MV-4-11 (cell line): ENCODE measurements around the gene CENPI.
"Not testable (repeated sequence)": the region's sequence is repeated elsewhere in the genome, so short reads cannot be mapped to it uniquely, and the experiment has no call there.

Source experiments
- DNase-seq: peaks from one replicate; lab custom pipeline; 2025; lab: John Stamatoyannopoulos, UW

CENPI gene, protein sequence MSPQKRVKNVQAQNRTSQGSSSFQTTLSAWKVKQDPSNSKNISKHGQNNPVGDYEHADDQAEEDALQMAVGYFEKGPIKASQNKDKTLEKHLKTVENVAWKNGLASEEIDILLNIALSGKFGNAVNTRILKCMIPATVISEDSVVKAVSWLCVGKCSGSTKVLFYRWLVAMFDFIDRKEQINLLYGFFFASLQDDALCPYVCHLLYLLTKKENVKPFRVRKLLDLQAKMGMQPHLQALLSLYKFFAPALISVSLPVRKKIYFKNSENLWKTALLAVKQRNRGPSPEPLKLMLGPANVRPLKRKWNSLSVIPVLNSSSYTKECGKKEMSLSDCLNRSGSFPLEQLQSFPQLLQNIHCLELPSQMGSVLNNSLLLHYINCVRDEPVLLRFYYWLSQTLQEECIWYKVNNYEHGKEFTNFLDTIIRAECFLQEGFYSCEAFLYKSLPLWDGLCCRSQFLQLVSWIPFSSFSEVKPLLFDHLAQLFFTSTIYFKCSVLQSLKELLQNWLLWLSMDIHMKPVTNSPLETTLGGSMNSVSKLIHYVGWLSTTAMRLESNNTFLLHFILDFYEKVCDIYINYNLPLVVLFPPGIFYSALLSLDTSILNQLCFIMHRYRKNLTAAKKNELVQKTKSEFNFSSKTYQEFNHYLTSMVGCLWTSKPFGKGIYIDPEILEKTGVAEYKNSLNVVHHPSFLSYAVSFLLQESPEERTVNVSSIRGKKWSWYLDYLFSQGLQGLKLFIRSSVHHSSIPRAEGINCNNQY

DNA sequence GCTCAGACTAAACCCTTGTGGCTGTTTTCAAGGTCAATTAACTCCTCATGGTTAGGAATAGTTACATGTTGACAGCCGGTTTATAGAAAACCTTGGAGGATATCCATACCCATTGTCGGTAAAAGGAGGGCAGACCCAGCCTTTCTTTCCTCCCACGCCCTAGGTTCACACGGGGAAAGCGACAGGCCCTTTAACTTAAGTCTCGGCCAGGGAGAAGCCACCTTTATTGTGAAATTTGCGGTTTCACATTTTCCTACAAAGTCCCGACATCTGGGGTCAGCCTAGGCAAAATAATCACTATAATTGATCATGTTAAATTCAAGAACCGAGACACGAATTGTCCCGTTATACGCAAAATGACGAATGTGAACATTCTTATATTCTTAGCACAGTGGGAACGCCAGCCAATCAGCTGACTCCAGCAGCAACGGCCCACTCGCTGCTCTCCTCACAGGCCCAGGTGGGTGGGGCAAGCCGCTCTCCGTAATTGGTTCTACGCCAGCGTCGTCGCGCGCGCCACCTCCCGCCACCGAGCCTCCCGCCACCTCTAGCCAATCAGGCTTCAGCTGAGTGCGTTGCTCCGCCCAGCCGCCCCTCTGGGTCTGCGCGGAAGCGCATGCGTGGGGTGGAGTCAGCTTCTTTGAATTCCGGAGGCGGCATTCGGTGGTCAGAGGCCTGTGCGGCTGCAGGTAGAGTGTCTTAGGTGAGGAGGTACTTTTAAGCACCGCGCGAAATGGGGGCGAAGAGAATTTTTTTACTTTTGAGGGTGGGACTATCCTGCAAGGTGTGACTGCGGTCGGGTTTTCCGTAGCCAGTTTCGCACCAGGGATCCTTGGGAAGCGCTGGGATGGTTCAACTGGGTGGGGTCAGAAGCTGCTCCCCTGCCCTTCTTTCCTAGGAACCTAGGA is at the start of gene CENPI:
Gene CENPI, plus strand, starts transcription at position 659 of the 908 bp plus-strand sequence. CDS start 2,867 bp downstream, outside the sequence.
- peak; percentile 87 for DNase-seq

DNA sequence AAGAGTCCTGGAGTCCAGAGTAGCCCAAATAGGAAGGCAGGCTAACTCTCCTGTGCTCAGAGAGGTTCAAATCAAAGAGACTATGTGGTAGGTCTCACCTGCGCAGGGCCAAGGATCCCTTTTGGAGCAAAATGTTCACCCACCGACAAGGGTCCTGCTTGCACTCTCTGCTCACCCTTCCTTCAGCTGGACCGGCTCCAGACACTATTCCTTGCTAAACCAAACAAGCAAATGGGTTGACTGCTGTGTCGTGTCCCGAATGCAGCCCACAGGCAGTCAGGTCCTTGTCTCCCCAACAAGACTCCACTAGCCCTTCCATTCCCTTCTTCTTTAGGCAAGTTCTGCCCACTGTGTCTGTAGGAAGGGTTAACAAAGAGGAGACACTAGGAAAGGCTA is 46.9 kb upstream of the CENPI start:
- no peak for DNase-seq

DNA sequence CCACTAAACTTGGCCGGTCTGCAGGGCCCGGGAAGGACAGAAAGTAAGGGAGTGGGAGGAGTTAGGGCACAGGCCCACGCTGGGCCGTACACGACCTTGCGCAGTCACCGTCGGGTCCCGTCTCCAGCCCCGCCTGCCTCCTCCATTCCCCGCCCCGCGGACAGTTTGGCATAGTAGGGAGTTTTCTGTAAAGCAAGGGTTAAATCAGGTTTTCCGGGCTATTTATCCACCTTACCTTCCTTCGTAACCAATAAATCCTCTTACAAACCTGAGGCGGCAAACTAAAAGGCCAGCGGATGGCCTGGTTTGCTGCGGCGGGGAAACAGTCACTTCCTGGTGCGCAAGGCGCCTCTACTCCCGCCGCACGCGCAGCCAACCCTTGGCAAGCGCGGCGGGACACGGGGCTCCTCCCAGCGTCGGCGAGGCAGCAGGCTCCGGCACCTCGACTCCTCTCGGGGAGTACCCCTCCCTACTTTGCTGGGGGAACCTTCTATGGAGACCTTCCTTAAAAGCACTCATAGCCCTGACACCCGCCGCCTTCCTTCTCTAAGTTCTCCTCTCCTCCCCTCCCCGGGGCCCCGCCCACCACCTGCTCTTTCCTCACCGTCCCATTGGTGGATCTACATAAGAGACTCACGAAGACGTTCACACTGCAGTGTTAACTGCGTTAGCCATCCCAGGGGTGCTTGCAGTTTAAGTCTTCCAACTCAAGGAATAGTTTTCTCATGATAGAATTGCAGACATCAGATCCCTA is 46.3 kb upstream of the CENPI start, which contains the start of gene TRMT2B:
Gene TRMT2B, minus strand, starts transcription at position 563 of the 754 bp plus-strand sequence. CDS start 9,822 bp downstream, outside the sequence.
- DNase-seq = peak; percentile 82

DNA sequence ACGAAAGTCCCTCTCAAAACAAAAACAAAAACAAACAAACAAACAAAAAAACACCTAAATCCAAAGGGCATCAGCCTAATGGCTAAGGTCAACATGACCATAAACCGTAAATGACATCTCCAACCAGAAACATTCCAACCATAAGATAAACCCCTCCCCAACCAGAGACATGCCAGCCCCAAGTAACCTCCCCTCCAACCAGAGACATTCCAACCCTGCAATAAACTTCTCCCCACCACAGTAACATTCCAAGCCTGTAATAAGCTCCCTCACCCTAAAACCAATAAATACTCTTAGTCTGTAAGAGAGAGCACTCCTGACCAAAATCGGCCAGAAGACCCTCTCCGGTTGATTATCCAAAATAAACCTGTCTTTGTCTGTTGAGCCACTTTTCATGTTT is 41.5 kb upstream of the CENPI start:
- DNase-seq = not testable (repeated sequence)

DNA sequence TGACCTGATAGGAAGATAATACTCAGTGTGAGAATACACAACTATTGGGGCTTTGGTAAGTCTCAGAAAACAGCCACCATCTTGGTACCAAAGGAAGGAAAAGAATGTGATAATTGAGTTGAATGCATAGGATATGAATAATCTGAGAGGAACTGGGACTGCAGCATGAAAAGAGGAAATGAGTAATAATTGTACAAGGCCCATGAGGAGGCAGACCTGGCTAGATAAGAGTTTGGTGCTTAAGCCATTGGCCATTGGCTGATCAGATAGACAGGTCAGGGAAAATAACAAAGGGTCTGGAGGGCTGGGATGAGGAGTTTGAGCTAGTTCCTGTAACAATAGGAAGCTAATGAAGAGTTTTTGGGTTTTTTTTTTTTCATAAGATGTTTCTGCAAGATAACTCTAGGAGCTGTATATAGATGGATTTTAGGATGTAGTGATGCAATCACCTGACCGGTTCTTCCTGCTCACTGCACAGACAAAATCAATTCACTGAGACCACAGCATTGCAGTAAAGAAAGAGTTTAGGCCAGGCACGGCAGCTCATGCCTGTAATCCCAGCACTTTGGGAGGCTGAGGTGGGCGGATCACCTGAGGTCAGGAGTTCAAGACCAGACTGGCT is 40.8 kb upstream of the CENPI start:
- peak; percentile 75 for DNase-seq

DNA sequence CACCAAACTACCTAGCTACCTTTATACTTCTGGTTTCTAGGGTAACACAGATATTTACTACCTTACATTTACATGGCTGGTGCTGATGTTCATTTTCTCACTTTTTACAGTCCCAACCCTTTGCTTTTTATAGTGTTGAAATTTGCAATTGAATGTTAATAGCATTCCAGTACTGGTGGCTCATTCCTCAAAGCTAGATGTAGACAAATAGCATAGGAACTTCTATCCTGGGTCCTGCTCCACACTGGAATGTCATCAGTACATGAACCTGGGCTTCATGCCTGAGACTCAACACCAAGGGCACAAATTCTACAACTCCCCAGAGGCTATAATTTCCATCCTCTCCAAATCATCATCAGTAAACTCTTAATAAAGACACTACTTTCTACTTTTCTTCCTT is 35.8 kb upstream of the CENPI start:
- no peak for DNase-seq

DNA sequence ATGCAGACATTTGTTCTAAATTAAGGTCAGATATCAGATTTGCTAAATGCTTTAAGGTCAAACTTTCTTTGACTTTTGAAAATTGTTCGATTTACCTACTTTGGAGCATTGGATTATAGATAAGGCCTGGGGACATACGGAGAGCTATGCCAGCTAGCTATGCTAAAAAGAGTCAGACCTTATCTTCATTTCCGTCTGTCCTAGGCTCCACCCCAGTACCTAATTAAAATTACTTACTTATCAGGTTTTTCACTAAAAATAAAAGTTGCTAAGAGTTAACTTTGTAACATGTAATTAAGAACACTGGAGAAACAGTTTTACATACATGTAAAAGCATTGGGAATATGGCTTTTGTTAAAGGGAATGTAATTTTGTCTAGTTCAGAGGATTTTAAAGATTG is 26.4 kb upstream of the CENPI start:
- no peak for DNase-seq

DNA sequence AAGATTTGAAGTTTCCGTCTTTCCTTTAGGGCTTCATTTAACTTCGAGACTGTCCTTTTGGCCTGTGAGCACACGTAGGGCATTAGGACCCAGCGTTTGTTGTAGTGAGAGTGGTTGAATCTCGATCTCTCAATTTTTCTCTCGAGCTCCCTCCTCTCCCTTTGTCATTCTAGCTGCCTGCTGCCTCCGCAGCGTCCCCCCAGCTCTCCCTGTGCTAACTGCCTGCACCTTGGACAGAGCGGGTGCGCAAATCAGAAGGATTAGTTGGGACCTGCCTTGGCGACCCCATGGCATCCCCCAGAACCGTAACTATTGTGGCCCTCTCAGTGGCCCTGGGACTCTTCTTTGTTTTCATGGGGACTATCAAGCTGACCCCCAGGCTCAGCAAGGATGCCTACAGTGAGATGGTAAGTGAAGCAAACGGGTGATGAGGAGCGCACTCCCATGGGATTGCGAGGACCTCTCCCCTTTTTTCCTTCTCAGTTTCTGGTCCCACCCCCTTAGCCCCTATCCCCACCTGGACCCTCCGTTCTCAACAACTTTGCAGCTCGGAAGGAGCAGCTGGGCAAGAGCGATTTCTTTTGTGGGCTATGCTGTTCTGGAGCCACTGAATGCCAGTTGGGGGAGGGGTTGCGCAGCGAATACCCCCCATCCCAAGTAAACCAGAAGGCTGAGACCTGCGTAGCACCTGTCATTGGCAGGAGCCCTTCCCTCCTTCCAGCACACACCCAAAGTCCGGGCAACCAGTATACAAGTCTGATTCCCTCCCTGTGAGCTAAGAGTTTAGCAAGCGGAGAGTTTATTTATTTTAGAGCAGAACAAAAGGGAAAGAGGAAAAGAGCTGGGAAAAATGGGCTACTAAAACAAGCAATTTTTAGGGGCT is 19.0 kb upstream of the CENPI start, which contains the start of gene TMEM35A:
Gene TMEM35A, plus strand, starts transcription at position 164 of the 883 bp plus-strand sequence. Its CDS starts 124 bp downstream, at position 288.
- DNase-seq = no peak

DNA sequence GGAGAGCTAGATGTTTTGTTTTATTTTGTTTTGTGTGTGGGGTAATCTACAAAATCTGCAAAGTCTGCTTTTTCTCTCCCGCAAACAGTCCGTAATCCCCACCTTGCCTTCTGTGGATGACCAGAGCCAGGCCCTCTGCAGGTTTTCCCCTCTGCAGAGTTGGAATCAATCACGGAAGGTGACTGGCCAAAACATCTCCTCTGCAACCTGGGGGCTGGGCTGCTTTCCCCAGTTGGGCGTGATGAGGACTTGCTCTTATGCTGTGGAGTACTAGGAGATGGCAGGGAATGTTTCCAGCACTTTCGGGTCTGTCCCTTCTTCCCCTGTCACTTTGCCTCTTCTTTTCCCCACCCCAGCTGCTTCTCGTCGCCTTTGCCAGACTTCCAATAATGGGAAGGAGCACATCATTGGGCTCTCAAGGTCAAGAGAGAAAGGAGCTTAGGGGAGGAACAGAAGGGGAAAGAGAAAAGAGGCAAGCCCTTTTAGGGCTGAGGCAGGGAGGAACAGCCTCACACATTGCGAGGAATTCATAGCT is 18.2 kb upstream of the CENPI start:
- DNase-seq = no peak

DNA sequence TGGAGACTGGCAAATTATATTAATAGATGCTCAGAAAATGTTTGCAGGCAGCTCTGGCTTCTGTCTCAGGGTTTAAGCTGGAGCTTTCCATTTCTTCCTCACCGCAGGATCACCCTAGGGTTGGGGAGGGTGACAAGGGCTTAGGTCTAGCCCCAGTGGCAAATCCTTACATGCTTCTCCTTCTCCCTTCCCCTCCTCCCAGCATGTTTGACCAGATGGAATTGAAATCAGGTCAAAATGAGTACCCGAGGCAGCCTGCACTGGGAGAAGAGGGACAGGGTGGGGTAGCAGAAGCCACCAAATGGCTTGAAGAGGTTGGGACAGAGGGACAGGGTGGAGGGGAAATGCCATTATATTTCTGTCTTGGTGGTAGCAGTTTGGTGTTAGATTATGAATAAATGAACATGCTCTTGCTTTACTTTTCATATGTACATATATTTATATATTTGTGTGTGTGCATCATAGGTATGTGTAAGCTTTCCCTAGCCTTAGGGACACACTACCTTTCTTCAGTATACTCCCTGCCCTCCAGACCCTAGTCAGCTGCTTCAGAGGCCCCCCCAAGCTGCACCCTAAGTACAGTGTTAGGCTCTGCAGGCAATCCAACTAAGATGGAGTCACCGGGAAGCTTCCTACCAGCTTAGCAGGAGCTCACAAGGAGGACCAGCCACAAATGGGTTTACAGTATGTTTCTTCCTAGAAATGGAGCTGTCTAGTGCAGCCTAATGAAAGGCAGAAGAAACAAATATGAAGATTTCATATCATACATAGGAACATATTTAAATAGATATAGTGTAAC is 17.5 kb upstream of the CENPI start:
- DNase-seq = no peak

DNA sequence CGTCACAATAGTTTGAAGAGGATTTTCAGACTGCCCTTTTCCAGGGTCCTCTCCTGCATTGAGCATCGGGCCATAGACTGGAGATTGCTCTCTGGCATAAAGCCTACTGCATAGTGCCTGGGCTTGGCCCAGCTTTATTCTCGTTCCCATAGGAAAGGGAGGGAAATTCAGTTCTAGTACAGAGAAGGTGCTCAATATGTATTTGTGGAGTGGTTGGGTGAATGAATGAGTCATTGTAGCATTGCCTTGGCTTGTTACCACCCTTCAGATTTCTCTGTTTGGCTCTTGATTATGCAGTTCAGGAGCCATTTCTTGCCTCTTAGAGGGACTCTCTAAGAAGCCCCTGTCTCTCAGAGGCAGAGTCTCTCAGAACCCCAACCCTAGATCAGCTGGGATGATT is 16.8 kb upstream of the CENPI start:
- DNase-seq = no peak

DNA sequence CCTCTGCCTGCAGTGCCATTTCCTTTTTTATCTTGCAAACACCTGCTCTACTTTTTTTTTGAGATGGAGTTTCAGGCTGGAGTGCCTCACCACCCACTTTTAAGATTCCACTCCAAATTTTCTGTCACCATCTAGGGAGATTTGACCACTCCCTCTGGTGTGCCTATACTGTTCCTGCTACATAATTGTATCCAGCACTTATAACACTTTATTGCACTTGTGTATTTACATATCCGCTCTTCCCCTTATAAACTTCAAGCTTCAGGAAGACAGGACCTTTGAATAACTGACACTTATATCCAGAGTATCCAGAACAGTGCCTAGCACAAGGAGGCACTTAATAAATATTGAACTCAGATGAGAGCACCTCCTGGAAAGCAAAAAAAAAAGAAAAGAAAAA is 6.2 kb upstream of the CENPI start:
- no peak for DNase-seq

DNA sequence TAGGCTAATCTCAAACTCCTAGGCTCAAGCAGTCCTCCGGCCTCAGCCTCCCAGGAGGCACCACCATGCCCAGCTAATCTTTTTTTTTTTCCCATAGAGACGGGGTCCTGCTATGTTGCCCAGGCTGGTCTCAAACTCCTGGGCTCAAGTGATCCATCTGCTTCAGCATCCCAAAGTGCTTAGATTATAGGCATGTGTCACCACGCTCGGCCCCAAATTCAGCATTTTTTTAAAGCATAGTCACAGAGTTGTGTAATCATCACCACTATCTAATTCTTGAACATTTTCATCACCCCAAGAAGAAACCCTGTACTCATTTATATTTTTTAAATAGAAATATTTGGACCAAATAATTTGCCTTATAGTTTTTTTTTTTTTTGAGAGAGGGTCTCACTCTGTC is 10.3 kb downstream of the CENPI start:
- no peak for DNase-seq

DNA sequence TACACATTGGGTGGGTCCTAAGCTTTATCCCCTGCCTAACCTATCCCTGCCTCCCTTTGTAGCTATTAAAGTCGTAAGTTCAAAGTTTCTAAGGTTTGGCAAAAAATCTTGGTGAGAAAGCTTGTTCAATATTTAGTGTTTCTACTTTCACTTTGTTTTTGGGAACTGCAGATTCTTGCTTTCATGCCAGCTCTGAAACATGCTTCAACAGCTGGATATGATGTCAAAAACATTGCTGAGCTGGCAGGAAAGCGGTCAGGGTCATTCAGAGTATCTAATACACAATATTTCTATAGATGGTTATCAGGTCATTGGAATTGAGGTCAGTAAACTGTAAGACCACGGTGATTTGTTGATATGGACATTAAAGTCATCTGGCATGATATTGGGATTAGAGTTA is 19.7 kb downstream of the CENPI start:
- no peak for DNase-seq

DNA sequence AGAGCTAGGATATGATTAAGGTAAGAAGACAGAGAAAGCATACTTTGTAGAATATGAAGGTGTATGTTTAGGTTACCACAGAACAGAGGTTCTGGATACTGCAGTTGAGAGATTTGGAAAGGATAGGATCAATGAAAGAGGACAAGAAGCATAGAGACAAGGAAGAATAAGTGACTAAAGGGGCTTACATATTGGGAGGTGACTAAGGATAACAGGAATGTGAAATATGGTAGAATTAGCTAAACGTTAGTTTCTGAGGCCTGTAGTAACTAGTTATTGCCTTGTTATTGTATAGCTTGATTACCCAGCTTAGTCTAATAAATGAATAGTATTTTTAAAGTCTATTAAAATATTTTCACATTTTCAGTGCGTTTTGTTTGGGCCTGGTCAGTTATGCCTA is 38.2 kb downstream of the CENPI start:
- DNase-seq = no peak
